Peyer's patch (tissue), 4 donors: ENCODE data around the gene LMF1.

Experiments
- CTCF ChIP-seq, 6 experiments: fragments of 450-650 bp in 4 of 6; fragments of 200-600 bp in 2 of 6; sonication (generic) in 1 of 6; IDR thresholded peaks; one replicate each; pipeline ENCODE4 v1.5.1; 2017 to 2019; ENCODE audit warnings: antibody characterized with exemption in 6 of 6, mild to moderate bottlenecking in 3 of 6, moderate library complexity in 1 of 6
- POLR2A ChIP-seq, 2 donors: fragments of 450-650 bp; IDR thresholded peaks; one replicate each; pipeline ENCODE4 v1.5.1; 2017; ENCODE audit warnings: antibody characterized with exemption in 2 of 2, mild to moderate bottlenecking in 2 of 2, moderate library complexity in 2 of 2

GRCh38 chr16:844638-845350, 126.0 kb downstream of the LMF1 start:
- TF ChIP-seq POLR2A (IDR thresholded peaks at IDR 0.05) (no peak), CTCF (IDR thresholded peaks at IDR 0.05) (no peak)
